GM18909 (cell line): Measurements from ENCODE around the gene MXRA5.
"Not testable (repeated sequence)": the region's sequence is repeated elsewhere in the genome, so short reads cannot be mapped to it uniquely, and the experiment has no call there.

Source experiments
- ATAC-seq: cut with Tn5 transposase; IDR thresholded peaks from one replicate; pipeline ENCODE4 v1.9.1; 2021; ENCODE audit warnings: mild to moderate bottlenecking; ENCODE audit not compliant: unreplicated experiment, poor library complexity

Gene MXRA5

GRCh38 chrX:3345281-3346191 is 916 bp downstream of the MXRA5 start:
- no peak for ATAC-seq

- not testable (repeated sequence) for ATAC-seq
Measured at GRCh38 chrX:3343569-3343968, 2.9 kb downstream of the MXRA5 start.

- no peak for ATAC-seq
Measured at GRCh38 chrX:3340016-3340415, 6.4 kb downstream of the MXRA5 start.

GRCh38 chrX:3326681-3327080 is 19.8 kb downstream of the MXRA5 start:
- ATAC-seq: no peak

GRCh38 chrX:3320471-3321046 is 25.9 kb downstream of the MXRA5 start:
- no peak for ATAC-seq

- no peak for ATAC-seq
Measured at GRCh38 chrX:3317191-3317718, 29.2 kb downstream of the MXRA5 start.

- no peak for ATAC-seq
Measured at GRCh38 chrX:3312109-3312508, 34.3 kb downstream of the MXRA5 start.

GRCh38 chrX:3307881-3308280 is 38.6 kb downstream of the MXRA5 start:
- ATAC-seq: no peak

GRCh38 chrX:3299636-3300035 is 46.8 kb downstream of the MXRA5 start:
- no peak for ATAC-seq

GRCh38 chrX:3295731-3296130 is 50.7 kb downstream of the MXRA5 start:
- ATAC-seq: peak; percentile 65

GRCh38 chrX:3293251-3293650 is 53.2 kb downstream of the MXRA5 start:
- no peak for ATAC-seq

- ATAC-seq: no peak
Measured at GRCh38 chrX:3290561-3290960, 55.9 kb downstream of the MXRA5 start.

- ATAC-seq: no peak
Measured at GRCh38 chrX:3286196-3286945, 60.1 kb downstream of the MXRA5 start.

- ATAC-seq: no peak
Measured at GRCh38 chrX:3280706-3281105, 65.7 kb downstream of the MXRA5 start.

- ATAC-seq: not testable (repeated sequence)
Measured at GRCh38 chrX:3273668-3274067, 72.8 kb downstream of the MXRA5 start.

GRCh38 chrX:3271834-3272186 is 74.6 kb downstream of the MXRA5 start:
- no peak for ATAC-seq

GRCh38 chrX:3271183-3271833 is 75.1 kb downstream of the MXRA5 start:
- ATAC-seq: no peak

GRCh38 chrX:3268829-3269228 is 77.6 kb downstream of the MXRA5 start:
- no peak for ATAC-seq

GRCh38 chrX:3263681-3264126 is 82.7 kb downstream of the MXRA5 start:
- ATAC-seq: no peak

GRCh38 chrX:3262901-3263300 is 83.6 kb downstream of the MXRA5 start:
- no peak for ATAC-seq
